Hippocampal formation (tissue), 2 donors: ENCODE measurements around the gene SLC7A8.
A peak's percentile ranks its signal among the peaks of the same experiment; 100 is the strongest.

Source experiments
- DNase-seq, 2 donors: peaks; one replicate each; lab custom pipeline; 2025; lab: John Stamatoyannopoulos, UW

The SLC7A8 gene

GRCh38 chr14:23158779-23159178 lies 24.7 kb downstream of the SLC7A8 start:
- no peak for DNase-seq

GRCh38 chr14:23154964-23155587 lies 28.4 kb downstream of the SLC7A8 start:
- peak; percentile 17 to 48 for DNase-seq

GRCh38 chr14:23153851-23154796 lies 29.3 kb downstream of the SLC7A8 start:
- DNase-seq: peak; percentile 18 to 29

- no peak for DNase-seq
Measured at GRCh38 chr14:23151342-23151741, 32.1 kb downstream of the SLC7A8 start.

- DNase-seq: no peak
Measured at GRCh38 chr14:23149745-23150144, 33.7 kb downstream of the SLC7A8 start.

- DNase-seq: no peak
Measured at GRCh38 chr14:23148591-23149249, 34.7 kb downstream of the SLC7A8 start.

- no peak for DNase-seq
Measured at GRCh38 chr14:23147676-23148075, 35.8 kb downstream of the SLC7A8 start.

- no peak for DNase-seq
Measured at GRCh38 chr14:23146980-23147379, 36.5 kb downstream of the SLC7A8 start.

GRCh38 chr14:23146351-23146910 lies 37.0 kb downstream of the SLC7A8 start:
- DNase-seq: no peak

GRCh38 chr14:23145794-23146350 lies 37.6 kb downstream of the SLC7A8 start:
- DNase-seq: no peak

GRCh38 chr14:23143911-23144310 lies 39.5 kb downstream of the SLC7A8 start:
- no peak for DNase-seq

- no peak for DNase-seq
Measured at GRCh38 chr14:23142826-23143225, 40.6 kb downstream of the SLC7A8 start.

GRCh38 chr14:23141706-23142444 lies 41.6 kb downstream of the SLC7A8 start:
- DNase-seq: no peak

GRCh38 chr14:23140371-23140770 lies 43.1 kb downstream of the SLC7A8 start:
- no peak for DNase-seq

GRCh38 chr14:23139874-23140273 lies 43.6 kb downstream of the SLC7A8 start:
- DNase-seq: no peak

GRCh38 chr14:23137813-23138535 lies 45.5 kb downstream of the SLC7A8 start:
- no peak for DNase-seq

GRCh38 chr14:23137192-23137812 lies 46.2 kb downstream of the SLC7A8 start:
- no peak for DNase-seq

- DNase-seq: no peak
Measured at GRCh38 chr14:23136566-23137133, 46.8 kb downstream of the SLC7A8 start.

GRCh38 chr14:23132970-23133369 lies 50.5 kb downstream of the SLC7A8 start:
- DNase-seq: no peak

GRCh38 chr14:23131482-23131881 lies 52.0 kb downstream of the SLC7A8 start:
- no peak for DNase-seq
